PC-3 (cell line): Measurements from ENCODE around the gene FOXM1. TPM values are rescaled to one million over a fixed set of nuclear protein-coding genes. Genes with fewer than 3 reads are reported as not detected.
A peak's percentile ranks its signal among the peaks of the same experiment; 100 is the strongest.

Source experiments
- ATAC-seq: fragments of 200-7000 bp; cut with Tn5 transposase; 2 replicates; pipeline ENCODE4 v1.9.1; 2020; ENCODE audit warnings: mild to moderate bottlenecking, moderate library complexity
- BruUV-seq: library from RNA; stranded (reverse); fragments of 400-500 nt; replicated peaks from 2 replicates; lab custom pipeline; 2021; lab: Mats Ljungman, UMichigan
- CTCF ChIA-PET: fragments of 300-600 bp; sonication (Branson Sonifier 250); formaldehyde crosslinking; loops from one replicate; lab custom pipeline; 2022; ENCODE audit warnings: antibody characterized with exemption; lab: Charles Lee
- POLR2A ChIA-PET: fragments of 300-600 bp; sonication (Branson Sonifier 250); formaldehyde crosslinking; loops from one replicate; lab custom pipeline; 2022; ENCODE audit warnings: antibody characterized with exemption; ENCODE audit not compliant: unreplicated experiment; lab: Charles Lee
- DNase-seq: peaks from one replicate; pipeline ENCODE4 v3.0.0-alpha.2; 2015
- H2AFZ ChIP-seq: fragments of 300-600 bp; sonication (generic); 2 replicates; pipeline ENCODE4 v1.6.0; 2016; ENCODE audit warnings: antibody characterized with exemption, low read length
- H3F3A ChIP-seq: fragments of 300-600 bp; sonication (generic); one replicate; pipeline ENCODE4 v1.6.0; 2017; ENCODE audit warnings: antibody characterized with exemption, low read length, control low read depth, mild to moderate bottlenecking; ENCODE audit not compliant: unreplicated experiment
- H3K27ac ChIP-seq: fragments of 300-600 bp; sonication (generic); 2 replicates; pipeline ENCODE4 v1.5.1; 2016; ENCODE audit warnings: mild to moderate bottlenecking, low read length
- H3K27me3 ChIP-seq: fragments of 300-600 bp; sonication (generic); 2 replicates; pipeline ENCODE4 v1.6.1; 2016; ENCODE audit warnings: low read length, mixed read lengths
- H3K36me3 ChIP-seq: fragments of 300-600 bp; sonication (generic); 2 replicates; pipeline ENCODE4 v1.6.1; 2016; ENCODE audit warnings: low read depth, mixed run types, low read length, mixed read lengths
- H3K4me1 ChIP-seq: fragments of 300-600 bp; sonication (generic); 2 replicates; pipeline ENCODE4 v1.5.1; 2016; ENCODE audit warnings: low read length; ENCODE audit not compliant: insufficient read depth
- H3K4me2 ChIP-seq: fragments of 300-600 bp; sonication (generic); 2 replicates; pipeline ENCODE4 v1.6.0; 2016; ENCODE audit warnings: low read length
- H3K4me3 ChIP-seq: fragments of 300-600 bp; sonication (generic); 2 replicates; pipeline ENCODE4 v1.5.1; 2016; ENCODE audit warnings: mild to moderate bottlenecking, low read length, mixed read lengths
- H3K79me2 ChIP-seq: fragments of 300-600 bp; sonication (generic); 2 replicates; pipeline ENCODE4 v1.6.1; 2017; ENCODE audit warnings: low read length, mixed read lengths
- H3K9ac ChIP-seq: fragments of 300-600 bp; sonication (generic); 2 replicates; pipeline ENCODE4 v1.6.0; 2016; ENCODE audit warnings: mild to moderate bottlenecking, low read length
- H3K9me2 ChIP-seq: fragments of 300-600 bp; sonication (generic); replicated peaks from 2 replicates; pipeline ENCODE4 v1.6.1; 2016; ENCODE audit warnings: mixed run types, low read length, mixed read lengths
- H3K9me3 ChIP-seq: fragments of 300-600 bp; sonication (generic); 2 replicates; pipeline ENCODE4 v1.6.1; 2016; ENCODE audit warnings: low read length, mixed read lengths
- H4K20me1 ChIP-seq: fragments of 300-600 bp; sonication (generic); 2 replicates; pipeline ENCODE4 v1.6.1; 2016; ENCODE audit warnings: low read length, mixed read lengths
- EZH2 ChIP-seq: fragments of 300-600 bp; sonication (generic); IDR thresholded peaks from one replicate; pipeline ENCODE4 v1.6.1; 2017; ENCODE audit warnings: antibody characterized with exemption, mild to moderate bottlenecking, low read length; ENCODE audit not compliant: unreplicated experiment
- EZH2phosphoT487 ChIP-seq: fragments of 300-600 bp; sonication (generic); IDR thresholded peaks from 2 replicates; pipeline ENCODE4 v1.6.1; 2018; ENCODE audit warnings: mild to moderate bottlenecking, antibody characterized with exemption, low read length, borderline replicate concordance
- intact Hi-C: fragments of 100-400 bp; cut with micrococcal nuclease; formaldehyde crosslinking; loops from 2 replicates; pipeline ENCODE4 v1.9.0; 2023
- total RNA-seq: library from RNA; depleted of rRNA; stranded (reverse); fragments of >200 nt; gene quantifications from 2 replicates; pipeline ENCODE4 v1.2.3, GENCODE V29; 2014; rRNA removed
- TF ChIP-seq, protein P1 (sequence below): fragments of 300-600 bp; sonication (generic); conservative IDR thresholded peaks from 2 replicates; pipeline ENCODE4 v1.5.1; 2017; ENCODE audit warnings: antibody characterized with exemption, low read depth, mild to moderate bottlenecking, low read length

The FOXM1 gene
- total RNA-seq, 1 experiment from 2014 or later = 71.4 TPM

DNA sequence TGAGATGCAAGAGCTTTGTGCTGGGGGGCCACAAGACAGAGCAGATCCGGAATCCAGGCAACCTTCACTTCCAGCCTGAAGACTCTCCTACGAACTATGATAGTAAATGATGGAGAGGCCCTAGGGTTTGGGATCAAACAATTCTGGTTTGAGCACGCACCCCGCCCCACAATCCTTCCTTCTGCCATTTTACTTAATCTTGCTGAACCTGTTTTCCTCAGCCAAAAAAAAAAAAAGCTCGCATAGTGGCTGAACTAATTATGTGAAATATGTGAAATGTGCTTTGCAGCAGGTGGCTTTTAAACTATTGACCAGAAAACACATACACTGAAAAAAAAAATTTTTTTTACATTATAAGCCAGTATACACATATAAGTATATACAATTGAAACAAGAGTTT is 65.2 kb downstream of the FOXM1 start:
- no peak for DNase-seq
- H3K27me3 ChIP-seq = no peaks in the 10 kb centered on the region
- peaks cover 11% of the 10 kb centered on the region; the same call in 1 of the 2 replicates for H3K4me1 ChIP-seq
- no peaks in the 10 kb centered on the region for H3F3A ChIP-seq
- BruUV-seq = no TSS peak
- POLR2A ChIA-PET = no interaction called here
- H3K27ac ChIP-seq = no peak overlapping the region
- peak overlapping the region; percentile 92 for H3K4me2 ChIP-seq
- peaks cover 26% of the 10 kb centered on the region for H3K79me2 ChIP-seq
- peak overlapping the region; percentile 92; the same call in 1 of the 2 replicates for H3K9ac ChIP-seq
- TF ChIP-seq EZH2 (no peak), EZH2phosphoT487 (no peak)
- TF ChIP-seq, protein P1, sequence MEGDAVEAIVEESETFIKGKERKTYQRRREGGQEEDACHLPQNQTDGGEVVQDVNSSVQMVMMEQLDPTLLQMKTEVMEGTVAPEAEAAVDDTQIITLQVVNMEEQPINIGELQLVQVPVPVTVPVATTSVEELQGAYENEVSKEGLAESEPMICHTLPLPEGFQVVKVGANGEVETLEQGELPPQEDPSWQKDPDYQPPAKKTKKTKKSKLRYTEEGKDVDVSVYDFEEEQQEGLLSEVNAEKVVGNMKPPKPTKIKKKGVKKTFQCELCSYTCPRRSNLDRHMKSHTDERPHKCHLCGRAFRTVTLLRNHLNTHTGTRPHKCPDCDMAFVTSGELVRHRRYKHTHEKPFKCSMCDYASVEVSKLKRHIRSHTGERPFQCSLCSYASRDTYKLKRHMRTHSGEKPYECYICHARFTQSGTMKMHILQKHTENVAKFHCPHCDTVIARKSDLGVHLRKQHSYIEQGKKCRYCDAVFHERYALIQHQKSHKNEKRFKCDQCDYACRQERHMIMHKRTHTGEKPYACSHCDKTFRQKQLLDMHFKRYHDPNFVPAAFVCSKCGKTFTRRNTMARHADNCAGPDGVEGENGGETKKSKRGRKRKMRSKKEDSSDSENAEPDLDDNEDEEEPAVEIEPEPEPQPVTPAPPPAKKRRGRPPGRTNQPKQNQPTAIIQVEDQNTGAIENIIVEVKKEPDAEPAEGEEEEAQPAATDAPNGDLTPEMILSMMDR = no peak
- CTCF ChIA-PET = interaction anchor here (0.5 kb wide), 1 partner anchor 229 kb away, joined by 3 read pairs; no protein-coding TSS in a partner anchor
- no peaks in the 10 kb centered on the region for H3K36me3 ChIP-seq
- intact Hi-C loops = loop anchor here (1.0 to 5.0 kb wide), 3 partner anchors 16 to 71 kb away; partner anchors contain the start of genes FOXM1 and RHNO1
- no peaks in the 10 kb centered on the region for H3K9me2 ChIP-seq
- peak overlapping the region; percentile 74 for H3K4me3 ChIP-seq
- peak overlapping the region; percentile 10; the same call in 1 of the 2 replicates for H2AFZ ChIP-seq
- H4K20me1 ChIP-seq = no peaks in the 10 kb centered on the region
- no peaks in the 10 kb centered on the region for H3K9me3 ChIP-seq
- no peak for ATAC-seq

Other genes with a start within 250 kb of the FOXM1 start
- gene FKBP4, start 82.2 kb downstream of the FOXM1 start, total RNA-seq = 162 and 188 TPM in 2 replicates
- 12.8 and 13.8 TPM in 2 replicates for gene ITFG2, start 64.5 kb downstream of the FOXM1 start, total RNA-seq
- not detected in 2 replicates for gene NRIP2, start 42.1 kb downstream of the FOXM1 start, total RNA-seq
- not detected in 2 replicates for gene TEX52, start 20.1 kb downstream of the FOXM1 start, total RNA-seq
- gene RHNO1, start within 50 bp of the FOXM1 start, total RNA-seq = 42.0 and 43.3 TPM in 2 replicates
- gene TULP3, start 13.7 kb upstream of the FOXM1 start, total RNA-seq = 19.8 and 22.6 TPM in 2 replicates
- 22.3 and 27.7 TPM in 2 replicates for gene TEAD4, start 82.2 kb upstream of the FOXM1 start, total RNA-seq
- 5.1 and 6.2 TPM in 2 replicates for gene TSPAN9, start 200.2 kb upstream of the FOXM1 start, total RNA-seq